Activated CD4-positive, CD25-positive, alpha-beta regulatory T cell treated with anti-CD3 and anti-CD28 coated beads, Interleukin-2, amount 50 U/mL, for 24 hours (primary cell): ENCODE results near the gene P2RX6.
"Not testable (repeated sequence)": the region's sequence is repeated elsewhere in the genome, so short reads cannot be mapped to it uniquely, and the experiment has no call there.

ENCODE experiments used
- ATAC-seq, 2 donors: fragments of 150-1000 bp; cut with Tn5 transposase; one replicate each; pipeline ENCODE4 v1.10.0; 2021; ENCODE audit warnings: mild to moderate bottlenecking in 1 of 2, moderate library complexity in 1 of 2

Gene P2RX6

GRCh38 chr22:21014726-21015465, at the start of gene P2RX6:
Gene P2RX6, plus strand, starts transcription at chr22:21015165. Its CDS starts 10 bp downstream, at chr22:21015175.
- ATAC-seq: no peak

- no peak for ATAC-seq
Observed at GRCh38 chr22:20965888-20966855, 48.8 kb upstream of the P2RX6 start.

- ATAC-seq: no peak
Observed at GRCh38 chr22:20966883-20967696, 47.9 kb upstream of the P2RX6 start, which contains the start of gene AIFM3. Gene AIFM3, plus strand, starts transcription at chr22:20967255. Its CDS starts 690 bp downstream, at chr22:20967945.

GRCh38 chr22:20967697-20968211, 47.2 kb upstream of the P2RX6 start:
- no peak for ATAC-seq

GRCh38 chr22:20968281-20968977, 46.5 kb upstream of the P2RX6 start:
- ATAC-seq: no peak

GRCh38 chr22:20970939-20971657, 43.9 kb upstream of the P2RX6 start:
- ATAC-seq: no peak

GRCh38 chr22:20972014-20972694, 42.8 kb upstream of the P2RX6 start:
- ATAC-seq: not testable (repeated sequence)

- ATAC-seq: no peak
Observed at GRCh38 chr22:20972933-20973577, 41.9 kb upstream of the P2RX6 start.

GRCh38 chr22:20973634-20974286, 41.2 kb upstream of the P2RX6 start:
- no peak for ATAC-seq

GRCh38 chr22:20974336-20974955, 40.5 kb upstream of the P2RX6 start:
- ATAC-seq: no peak

GRCh38 chr22:20975541-20976290, 39.2 kb upstream of the P2RX6 start:
- no peak for ATAC-seq

GRCh38 chr22:20976291-20976877, 38.6 kb upstream of the P2RX6 start:
- ATAC-seq: no peak

- no peak for ATAC-seq
Observed at GRCh38 chr22:20977019-20977418, 37.9 kb upstream of the P2RX6 start.

GRCh38 chr22:20977516-20978170, 37.3 kb upstream of the P2RX6 start:
- ATAC-seq: no peak

GRCh38 chr22:20978419-20978818, 36.5 kb upstream of the P2RX6 start:
- no peak for ATAC-seq

- peak; percentile 57 to 63 for ATAC-seq
Observed at GRCh38 chr22:20979243-20979809, 35.6 kb upstream of the P2RX6 start.

GRCh38 chr22:20979940-20980453, 35.0 kb upstream of the P2RX6 start:
- ATAC-seq: no peak
